HS-5 (cell line): ENCODE results near the gene ALDH1B1.

ENCODE experiments used
- DNase-seq: peaks from one replicate; pipeline ENCODE4 v3.0.0-alpha.2; 2012; ENCODE audit warnings: low read depth

The ALDH1B1 gene

DNA sequence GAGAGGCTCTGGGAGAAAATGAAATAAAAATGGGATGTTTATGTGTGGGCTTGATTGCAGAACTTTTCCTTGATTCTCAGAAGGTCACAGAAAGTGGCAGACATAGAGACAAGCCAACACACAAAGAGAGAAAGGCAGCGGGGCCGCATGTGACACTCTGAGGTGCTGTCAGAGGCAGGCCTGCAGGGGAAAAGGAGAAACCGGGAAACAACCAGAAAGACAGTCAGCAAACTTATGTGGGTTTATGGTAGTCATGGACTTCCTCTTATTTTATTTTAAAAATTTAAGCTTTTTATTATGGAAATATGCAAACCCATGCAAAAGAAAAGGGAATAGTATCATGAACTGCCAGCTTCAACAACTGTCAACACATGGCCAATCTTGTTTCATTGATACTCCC lies 48.0 kb downstream of the ALDH1B1 start:
- DNase-seq, result no peak

DNA sequence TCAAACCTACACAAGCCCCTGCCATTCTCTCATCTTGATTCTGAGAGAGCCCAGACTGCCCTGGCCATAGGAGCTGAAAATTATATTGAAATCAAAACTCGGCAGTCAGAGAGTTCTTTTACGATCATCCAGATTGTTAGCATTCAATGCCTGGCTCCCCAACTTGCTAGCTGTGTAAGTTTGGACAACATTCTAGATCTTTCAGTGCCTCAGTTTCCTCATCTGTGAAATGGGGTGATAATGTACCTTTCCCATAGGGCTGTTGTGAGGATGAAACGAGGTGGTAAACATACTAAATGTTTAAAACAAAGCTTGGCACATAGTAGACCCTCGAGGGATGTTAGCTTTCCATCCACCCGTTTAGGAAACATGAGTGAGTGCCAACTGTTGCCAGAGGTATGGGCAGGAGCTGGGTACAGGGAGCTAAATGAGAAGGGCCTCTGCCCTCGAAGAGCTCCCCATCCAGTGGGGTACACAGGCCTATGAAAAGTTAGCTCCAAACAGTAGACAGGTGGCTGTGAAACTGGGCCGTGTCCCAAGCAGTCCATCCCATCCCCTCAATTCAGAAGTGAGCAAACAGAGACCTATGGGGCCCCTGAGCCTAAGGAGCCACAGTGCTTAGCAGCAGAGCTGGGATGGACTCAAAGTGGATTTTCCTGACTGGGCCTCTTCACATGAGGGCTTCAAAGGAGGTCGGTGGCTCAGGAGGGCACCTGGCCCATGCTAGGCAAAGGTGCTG lies 49.0 kb downstream of the ALDH1B1 start:
- DNase-seq, result no peak

DNA sequence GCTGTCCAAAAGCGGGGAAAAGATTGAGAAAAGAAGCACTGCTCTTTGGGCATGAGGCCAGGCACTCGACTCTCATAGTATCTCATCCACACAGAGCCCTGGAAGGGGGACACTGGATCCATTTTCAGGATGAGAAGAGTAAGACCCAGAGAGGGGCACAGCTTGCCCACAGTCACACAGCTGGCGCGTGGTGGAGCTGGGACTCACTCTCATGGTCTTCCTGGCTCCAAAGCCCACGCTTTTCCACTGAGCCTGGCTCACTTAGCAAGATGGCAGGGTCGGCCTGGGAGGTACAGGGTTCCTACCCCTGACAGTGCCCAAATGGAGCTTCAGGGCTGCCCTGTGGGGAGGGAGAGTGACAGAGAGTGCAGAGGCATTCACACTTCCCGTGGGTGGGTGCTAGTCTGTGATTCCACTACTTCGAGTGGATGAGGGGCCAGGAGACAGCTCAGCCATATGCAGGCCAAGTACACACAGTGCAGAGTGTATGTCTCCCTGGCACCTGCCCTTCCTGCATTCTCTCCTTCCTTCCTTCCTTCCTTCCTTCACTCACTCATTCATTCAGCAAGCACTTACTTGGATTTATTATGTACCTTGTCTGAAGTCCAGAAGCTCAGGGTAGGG lies 50.1 kb downstream of the ALDH1B1 start:
- DNase-seq, result no peak

DNA sequence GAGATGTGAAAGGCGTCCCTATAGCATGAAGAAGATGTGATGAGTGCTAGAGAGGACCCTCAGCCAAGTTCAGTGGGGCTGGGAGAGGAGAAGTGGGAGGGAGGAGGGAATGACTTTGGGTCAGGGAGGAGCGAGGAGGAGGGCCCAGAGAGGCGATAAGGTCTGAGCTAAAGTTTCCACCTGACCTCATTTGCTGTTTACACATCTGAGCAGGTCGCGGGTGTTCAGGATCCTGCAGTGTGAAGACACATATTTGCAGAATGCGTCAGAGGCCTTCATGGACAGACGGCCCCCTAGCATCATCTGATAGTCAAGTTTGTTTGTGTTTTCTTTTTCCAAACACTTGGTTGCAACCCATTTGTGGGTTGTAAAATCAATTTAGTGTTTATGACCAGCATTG lies 50.7 kb downstream of the ALDH1B1 start:
- peak; percentile 29 for DNase-seq

DNA sequence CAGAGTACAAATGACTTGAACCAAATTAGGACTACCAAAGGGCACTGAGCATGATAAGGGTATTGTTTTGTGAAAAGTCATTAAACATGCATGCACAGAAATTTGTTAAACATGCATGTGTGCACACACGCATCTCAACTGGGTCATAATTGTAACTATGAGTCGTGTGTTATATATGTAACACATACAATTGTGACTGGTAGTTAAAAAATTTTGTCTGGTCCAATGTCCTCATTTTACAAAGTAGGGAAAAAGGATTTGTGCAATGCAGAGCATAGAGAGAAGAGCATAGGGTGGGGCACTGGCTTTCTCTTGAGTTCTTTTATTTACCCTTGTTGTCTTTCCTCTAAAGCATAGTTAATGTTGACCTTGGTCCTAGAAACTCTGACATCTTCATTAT lies 51.1 kb downstream of the ALDH1B1 start:
- peak; percentile 18 for DNase-seq

DNA sequence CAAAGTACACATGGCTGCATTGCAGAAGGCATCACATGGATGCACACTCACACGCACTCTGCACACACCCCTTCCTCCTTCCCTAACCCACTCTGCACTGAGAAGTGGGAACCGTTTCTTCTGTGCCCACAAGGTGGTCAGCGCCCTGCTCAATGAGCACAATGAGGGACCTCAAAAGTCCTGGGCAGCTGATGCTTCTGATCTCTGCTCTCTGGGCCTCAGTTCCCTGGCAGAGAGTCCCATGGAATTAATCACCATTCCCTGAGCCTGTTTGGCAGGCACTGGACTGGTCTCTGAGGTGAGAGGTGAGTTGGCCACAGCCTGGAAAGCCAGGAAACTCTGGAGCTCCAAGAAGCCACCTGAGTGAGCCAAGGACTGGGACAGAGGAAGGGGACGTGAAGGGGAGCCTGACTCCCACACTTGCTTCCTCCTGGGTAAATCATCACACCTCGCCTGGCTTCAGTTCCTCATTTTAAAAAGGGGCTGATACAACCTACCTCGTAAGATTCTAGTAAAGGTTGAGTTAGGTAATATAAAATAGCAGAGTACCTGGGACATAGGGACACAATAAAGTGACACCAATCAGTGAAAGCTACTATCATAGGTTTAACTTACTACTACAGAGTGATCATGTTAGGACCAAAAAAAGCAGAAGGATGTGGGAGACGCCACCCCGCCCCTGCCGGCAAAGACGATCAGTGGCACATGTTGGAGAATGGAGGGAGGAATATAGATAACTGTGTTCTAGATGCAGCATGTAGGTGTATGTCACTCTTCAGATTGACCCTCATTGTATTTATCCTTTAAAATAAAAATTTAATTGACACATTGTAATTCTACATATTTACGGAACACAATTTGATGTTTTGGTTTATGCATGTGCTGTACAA lies 52.9 kb downstream of the ALDH1B1 start:
- no peak for DNase-seq

DNA sequence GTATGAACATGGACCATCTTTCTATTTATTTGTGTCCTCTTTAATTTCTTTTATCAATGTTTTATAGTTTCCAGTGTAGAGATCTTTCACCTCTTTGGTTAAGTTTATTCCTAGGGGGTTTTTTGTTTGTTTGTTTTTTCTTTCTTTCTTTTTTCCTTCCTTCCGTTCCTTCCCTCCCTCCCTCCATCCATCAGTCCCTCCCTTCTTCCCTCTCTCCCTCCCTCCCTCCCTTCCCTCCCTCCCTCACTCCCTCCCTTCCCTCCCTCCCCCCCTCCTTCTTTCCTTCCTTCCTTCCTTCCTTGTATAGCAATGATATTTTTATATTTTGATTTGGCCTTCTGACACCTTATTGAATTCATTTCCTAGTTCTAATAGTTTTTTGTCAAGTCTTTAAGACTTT lies 55.2 kb downstream of the ALDH1B1 start:
- no peak for DNase-seq
